Measurements from ENCODE around the gene UBALD1. TPM values are rescaled to one million over a fixed set of nuclear protein-coding genes. Genes with fewer than 3 reads are reported as not detected.

UBALD1 gene
- total and polyA plus RNA-seq, 9 donors: 0.43 to 39.5 (median 21.4) TPM

DNA sequence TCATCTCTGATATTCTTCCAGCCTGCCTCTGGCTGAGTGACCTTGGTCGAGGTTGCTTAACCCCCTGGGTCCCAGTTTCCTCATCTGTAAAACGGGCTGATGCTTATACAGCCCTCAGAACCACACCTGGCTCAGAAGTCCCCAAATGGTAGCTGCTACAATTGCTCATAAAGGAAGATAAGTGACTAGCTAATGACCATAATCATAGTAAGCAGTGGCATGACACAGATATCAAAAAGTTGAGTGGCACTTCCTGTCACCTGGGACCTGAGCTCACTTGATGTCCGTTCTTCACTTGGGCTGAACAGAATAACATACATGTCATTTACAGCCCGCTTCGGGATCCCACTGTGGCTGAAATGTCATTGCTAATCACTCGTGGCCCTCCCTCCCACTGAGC lies 11.7 kb upstream of the UBALD1 start:
- intact Hi-C loops (cut with DNase I): no loop called here
- no peak overlapping the region for H3K27ac ChIP-seq

DNA sequence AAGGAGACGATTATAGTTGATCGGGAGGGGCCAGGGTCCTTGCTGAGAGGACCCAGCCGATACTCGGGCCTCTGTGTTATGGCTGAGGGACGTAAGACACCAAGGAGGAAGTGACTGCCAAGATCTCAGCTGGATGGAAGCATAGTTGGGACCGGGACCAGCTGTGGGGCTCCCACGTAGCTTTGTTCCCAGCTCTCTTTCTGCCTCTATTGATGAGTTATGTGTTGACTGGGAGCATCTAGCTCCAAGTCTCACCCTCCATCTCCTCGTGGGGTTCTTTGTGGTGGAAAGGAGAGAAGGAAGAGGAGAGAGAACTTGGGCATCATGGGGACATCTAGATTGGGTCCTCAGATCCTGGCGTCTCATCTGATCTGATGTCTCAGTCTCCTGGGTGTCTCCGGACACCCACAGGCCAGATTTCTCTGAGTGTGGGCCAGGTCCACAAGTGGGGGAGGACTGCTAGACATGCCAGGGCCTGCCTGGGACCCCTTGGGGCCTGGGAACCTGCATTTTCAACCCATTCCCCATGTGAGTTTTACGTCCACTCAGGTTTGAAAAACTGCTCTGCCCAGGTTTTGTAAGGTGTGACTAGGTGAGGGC lies 11.0 kb upstream of the UBALD1 start:
- TF ChIP-seq EP300 (IDR thresholded peaks at IDR 0.05) (no peak), POLR2A (IDR thresholded peaks at IDR 0.05) (no peak)
- TF ChIP-seq, protein P1, sequence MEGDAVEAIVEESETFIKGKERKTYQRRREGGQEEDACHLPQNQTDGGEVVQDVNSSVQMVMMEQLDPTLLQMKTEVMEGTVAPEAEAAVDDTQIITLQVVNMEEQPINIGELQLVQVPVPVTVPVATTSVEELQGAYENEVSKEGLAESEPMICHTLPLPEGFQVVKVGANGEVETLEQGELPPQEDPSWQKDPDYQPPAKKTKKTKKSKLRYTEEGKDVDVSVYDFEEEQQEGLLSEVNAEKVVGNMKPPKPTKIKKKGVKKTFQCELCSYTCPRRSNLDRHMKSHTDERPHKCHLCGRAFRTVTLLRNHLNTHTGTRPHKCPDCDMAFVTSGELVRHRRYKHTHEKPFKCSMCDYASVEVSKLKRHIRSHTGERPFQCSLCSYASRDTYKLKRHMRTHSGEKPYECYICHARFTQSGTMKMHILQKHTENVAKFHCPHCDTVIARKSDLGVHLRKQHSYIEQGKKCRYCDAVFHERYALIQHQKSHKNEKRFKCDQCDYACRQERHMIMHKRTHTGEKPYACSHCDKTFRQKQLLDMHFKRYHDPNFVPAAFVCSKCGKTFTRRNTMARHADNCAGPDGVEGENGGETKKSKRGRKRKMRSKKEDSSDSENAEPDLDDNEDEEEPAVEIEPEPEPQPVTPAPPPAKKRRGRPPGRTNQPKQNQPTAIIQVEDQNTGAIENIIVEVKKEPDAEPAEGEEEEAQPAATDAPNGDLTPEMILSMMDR (IDR thresholded peaks at IDR 0.05): no peak
- 4 to 5% (median 4%) methylated on average over 11 of the region's 11 CpGs for WGBS, 3 donors
- no peaks in the 10 kb centered on the region for H3K9me3 ChIP-seq
- H3K4me3 ChIP-seq: peak overlapping the region; percentile 67
- peaks cover 13% of the 10 kb centered on the region for H3K4me1 ChIP-seq (ENCODE audit: insufficient read depth)
- DNase-seq: no peak
- H3K36me3 ChIP-seq: no peaks in the 10 kb centered on the region
- intact Hi-C loops (cut with DNase I): no loop called here
- H3K27me3 ChIP-seq: no peaks in the 10 kb centered on the region
- peak overlapping the region; percentile 36 to 72 for H3K27ac ChIP-seq

More for the DNA sequence above, 11.7 kb upstream of the UBALD1 start:
- H3K4me1 ChIP-seq (ENCODE audit: insufficient read depth): peaks cover 13% of the 10 kb centered on the region
- 49 to 56% (median 53%) methylated on average over 6 of the region's 6 CpGs for WGBS, 3 donors
- DNase-seq: no peak
- no peaks in the 10 kb centered on the region for H3K9me3 ChIP-seq
- no peaks in the 10 kb centered on the region for H3K36me3 ChIP-seq
- TF ChIP-seq EP300 (IDR thresholded peaks at IDR 0.05) (no peak), POLR2A (IDR thresholded peaks at IDR 0.05) (no peak)
- TF ChIP-seq, protein P1 (IDR thresholded peaks at IDR 0.05): no peak
- H3K4me3 ChIP-seq: no peak overlapping the region
- no peaks in the 10 kb centered on the region for H3K27me3 ChIP-seq

DNA sequence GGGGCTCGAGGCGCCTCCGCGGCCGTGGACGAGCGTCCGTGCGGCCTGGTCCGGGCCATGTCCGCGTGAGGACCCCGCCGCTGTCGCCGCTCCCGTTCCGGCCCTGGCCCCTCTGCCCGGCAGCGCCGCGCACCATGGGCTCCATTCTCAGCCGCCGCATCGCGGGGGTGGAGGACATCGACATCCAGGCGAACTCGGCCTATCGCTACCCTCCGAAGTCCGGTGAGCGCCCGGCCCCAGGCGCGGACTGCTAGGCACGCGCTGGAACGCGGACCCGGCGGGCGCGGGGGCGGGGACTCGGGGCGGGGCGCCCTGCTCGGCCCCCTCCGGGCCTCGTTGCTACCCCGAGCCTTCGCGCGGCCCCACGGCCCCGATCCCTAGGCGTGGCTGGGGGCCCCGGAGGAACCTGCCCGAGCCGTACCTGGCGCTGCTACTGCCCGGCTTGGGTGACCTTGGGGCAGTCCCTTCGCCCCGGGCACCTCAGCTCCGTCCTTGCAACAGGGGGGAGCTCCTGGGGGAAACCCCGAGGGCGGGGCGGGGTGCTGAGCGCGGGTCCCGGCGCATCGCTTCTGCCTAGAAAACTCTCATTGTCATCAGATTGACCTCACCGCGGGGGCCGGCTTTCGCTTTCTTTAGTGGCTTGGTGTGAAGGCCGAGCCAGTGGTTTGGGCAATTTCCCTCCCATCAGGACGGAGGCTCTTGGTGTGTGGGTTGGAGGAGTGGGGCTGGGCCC lies 10.3 kb upstream of the UBALD1 start:
- TF ChIP-seq, protein P1 (IDR thresholded peaks at IDR 0.05): no peak
- TF ChIP-seq POLR2A (IDR thresholded peaks at IDR 0.05): peak; percentile 88
- intact Hi-C loops (cut with DNase I): no loop called here
- 0 to 1% (median 1%) methylated on average over 36 to 80 of the region's 80 CpGs for WGBS, 3 donors

DNA sequence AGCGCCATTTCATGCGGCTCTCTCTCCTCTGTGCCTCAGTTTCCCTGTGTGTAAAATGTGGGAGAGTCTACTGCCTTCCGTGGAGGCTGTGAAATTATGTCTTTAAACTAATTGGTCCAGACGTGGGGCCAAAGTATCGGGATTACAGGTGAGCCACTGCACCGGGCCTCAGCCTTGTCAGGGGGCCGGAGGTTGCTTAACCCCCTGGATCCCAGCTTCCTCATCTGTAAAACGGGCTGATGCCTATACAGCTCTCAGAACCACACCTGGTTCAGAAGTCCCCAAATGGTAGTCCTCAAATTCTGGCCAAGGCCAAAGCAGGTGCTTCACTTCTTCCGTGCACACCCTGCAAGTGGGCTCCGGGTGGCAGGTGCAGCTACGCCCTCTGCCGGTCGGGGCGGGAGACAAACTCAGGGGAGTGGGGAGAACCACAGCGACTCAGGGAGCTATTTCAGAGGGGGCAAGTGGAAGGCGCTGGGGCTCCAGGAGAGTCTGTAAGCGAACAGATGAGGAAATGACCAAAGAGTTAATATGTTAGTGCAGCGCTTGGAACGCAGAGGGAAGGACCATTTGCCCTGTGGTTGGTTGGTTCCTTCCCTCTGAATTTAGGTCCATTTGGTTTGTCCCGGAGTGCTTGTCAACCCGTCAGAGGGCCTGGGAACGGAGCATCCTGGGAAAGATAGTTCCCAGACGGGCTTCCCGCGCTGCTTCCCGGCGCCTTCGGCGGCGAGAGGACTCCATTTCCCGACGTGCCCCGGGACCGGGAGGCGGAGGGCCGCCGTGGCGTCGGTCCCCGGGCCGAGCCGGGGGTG lies 9.5 kb upstream of the UBALD1 start, which contains the start of gene MGRN1:
TSS of gene MGRN1 (plus strand) at position 812 of the 812 bp plus-strand sequence. CDS start 135 bp downstream, outside the sequence.
- intact Hi-C loops (cut with DNase I): no loop called here
- no peaks in the 10 kb centered on the region for H3K36me3 ChIP-seq
- 5 to 7% (median 6%) methylated on average over 36 to 42 of the region's 42 CpGs for WGBS, 3 donors
- peaks cover 13% of the 10 kb centered on the region for H3K4me1 ChIP-seq (ENCODE audit: insufficient read depth)
- H3K27ac ChIP-seq: peak within 1 kb of the TSS; percentile 72 to 89
- H3K4me3 ChIP-seq: peak within 1 kb of the TSS; percentile 67
- H3K9me3 ChIP-seq: no peaks in the 10 kb centered on the region
- DNase-seq: peak; percentile 93 to 95 (median 95)
- no peaks in the 10 kb centered on the region for H3K27me3 ChIP-seq
- TF ChIP-seq, protein P1 (IDR thresholded peaks at IDR 0.05): peak; percentile 83 to 88 (median 83)
- TF ChIP-seq POLR2A (IDR thresholded peaks at IDR 0.05): no peak
- no peak for TF ChIP-seq EP300 (IDR thresholded peaks at IDR 0.05)

More for the DNA sequence above, 10.3 kb upstream of the UBALD1 start:
- Histone ChIP-seq H3K9me3 (no peaks in the 10 kb centered on the region), H3K27me3 (no peaks in the 10 kb centered on the region), H3K4me1 (ENCODE audit: insufficient read depth) (peaks cover 13% of the 10 kb centered on the region), H3K36me3 (no peaks in the 10 kb centered on the region), H3K4me3 (peak overlapping the region; percentile 67), H3K27ac (peak overlapping the region; percentile 72 to 89)
- DNase-seq: peak; percentile 60 to 78 (median 72)
